GM19099 (cell line): ENCODE results near the gene G6PC3.

Experiments
- POLR2A ChIP-seq: IDR thresholded peaks from 3 replicates; pipeline ENCODE4 v1.6.1; 2011; ENCODE audit warnings: low read depth; ENCODE audit not compliant: insufficient read length; ENCODE audit errors: extremely low read depth

G6PC3 gene

DNA sequence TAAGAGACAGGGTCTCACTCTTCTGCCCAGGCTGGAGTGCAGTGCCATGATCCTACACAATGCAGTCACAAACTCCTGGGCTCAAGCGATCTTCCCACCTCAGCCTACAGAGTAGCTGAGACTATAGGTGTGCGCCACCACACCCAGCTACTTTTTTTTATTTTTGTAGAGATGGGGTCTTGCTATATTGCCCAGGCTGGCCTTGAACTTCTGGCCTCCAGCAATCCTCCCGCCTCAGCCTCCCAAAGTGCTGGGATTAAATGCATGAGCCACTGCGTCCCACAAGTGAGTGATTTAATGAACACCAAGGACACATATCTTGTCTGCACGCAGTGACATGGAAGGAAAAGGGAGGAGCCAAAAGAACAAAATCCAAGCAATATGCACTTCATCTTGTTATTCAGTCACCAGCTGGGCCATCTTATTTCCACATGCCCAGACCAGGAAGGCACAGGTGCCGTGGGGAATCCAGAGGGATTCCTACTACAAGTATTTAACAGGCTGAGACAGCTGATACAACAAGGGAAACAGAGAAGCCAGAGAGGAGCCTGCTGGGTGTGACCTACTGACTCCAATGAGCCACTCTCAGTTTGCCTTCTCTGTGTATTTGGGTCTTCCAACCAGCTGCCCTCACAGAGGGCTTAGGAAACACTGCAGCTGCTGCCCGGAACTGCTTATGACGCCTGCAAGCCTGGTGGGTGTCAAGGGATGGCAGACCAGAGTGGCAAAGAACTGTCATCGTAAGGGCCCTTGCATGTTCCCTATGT lies 21.1 kb upstream of the G6PC3 start:
- no peak for TF ChIP-seq POLR2A

GRCh38 chr17:44053125-44053872 lies 17.2 kb upstream of the G6PC3 start:
- TF ChIP-seq POLR2A: no peak

DNA sequence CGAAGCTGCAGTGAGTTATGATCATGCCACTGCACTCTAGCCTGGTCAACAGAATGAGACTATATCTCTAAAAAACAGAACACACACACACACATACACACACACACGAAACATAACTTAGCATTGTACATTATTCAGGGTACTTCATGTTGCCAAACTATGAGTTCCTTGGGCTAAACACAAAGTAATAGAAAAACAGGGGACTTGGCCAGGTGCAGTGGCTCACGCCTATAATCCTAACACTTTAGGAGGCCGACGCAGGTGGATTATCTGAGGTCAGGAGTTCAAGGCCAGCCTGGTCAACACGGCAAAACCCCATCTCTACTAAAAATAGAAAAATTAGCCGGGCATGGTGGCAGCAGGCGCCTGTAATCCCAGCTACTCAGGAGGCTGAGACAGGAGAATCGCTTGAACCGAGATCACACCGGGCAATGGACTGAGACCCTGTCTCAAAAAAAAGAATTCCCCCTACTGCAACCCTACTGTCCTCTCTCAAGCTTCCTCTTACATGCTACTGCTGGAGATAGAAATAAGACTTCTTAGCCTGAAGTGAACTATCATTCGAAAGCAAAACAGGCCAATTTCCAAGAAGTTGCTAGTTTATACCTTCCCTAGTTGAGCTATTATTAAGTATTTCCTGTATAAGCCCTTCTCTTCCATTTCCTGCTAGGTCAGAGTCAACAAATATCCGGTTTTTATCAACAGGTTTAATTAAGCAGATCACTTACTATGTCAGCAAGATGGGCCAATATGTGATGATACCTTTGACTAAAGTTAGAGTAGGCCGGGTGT lies 11.2 kb upstream of the G6PC3 start:
- no peak for TF ChIP-seq POLR2A

- TF ChIP-seq POLR2A: no peak
Observed at GRCh38 chr17:44061446-44061845, 9.1 kb upstream of the G6PC3 start.

DNA sequence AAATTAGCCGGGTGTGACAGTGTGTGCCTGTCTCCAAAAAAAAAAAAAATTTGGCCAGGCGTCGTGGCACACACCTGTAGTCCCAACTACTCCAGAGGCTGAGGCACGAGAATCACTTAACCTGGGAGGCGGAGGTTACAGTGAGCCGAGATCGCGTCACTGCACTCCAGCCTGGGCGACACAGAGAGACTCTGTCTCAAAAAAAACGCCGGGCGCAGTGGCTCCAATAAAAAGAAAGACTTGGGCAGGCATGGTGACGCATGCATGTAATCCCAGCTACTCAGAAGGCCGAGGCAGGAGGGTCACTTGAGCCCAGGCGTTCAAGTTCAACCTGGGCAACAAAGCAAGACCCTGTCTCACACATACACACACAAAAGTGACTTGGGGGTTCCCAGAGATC lies 7.7 kb upstream of the G6PC3 start:
- TF ChIP-seq POLR2A: no peak

GRCh38 chr17:44063704-44064639 lies 6.6 kb upstream of the G6PC3 start:
- no peak for TF ChIP-seq POLR2A

GRCh38 chr17:44065668-44066203 lies 4.8 kb upstream of the G6PC3 start:
- TF ChIP-seq POLR2A: no peak

DNA sequence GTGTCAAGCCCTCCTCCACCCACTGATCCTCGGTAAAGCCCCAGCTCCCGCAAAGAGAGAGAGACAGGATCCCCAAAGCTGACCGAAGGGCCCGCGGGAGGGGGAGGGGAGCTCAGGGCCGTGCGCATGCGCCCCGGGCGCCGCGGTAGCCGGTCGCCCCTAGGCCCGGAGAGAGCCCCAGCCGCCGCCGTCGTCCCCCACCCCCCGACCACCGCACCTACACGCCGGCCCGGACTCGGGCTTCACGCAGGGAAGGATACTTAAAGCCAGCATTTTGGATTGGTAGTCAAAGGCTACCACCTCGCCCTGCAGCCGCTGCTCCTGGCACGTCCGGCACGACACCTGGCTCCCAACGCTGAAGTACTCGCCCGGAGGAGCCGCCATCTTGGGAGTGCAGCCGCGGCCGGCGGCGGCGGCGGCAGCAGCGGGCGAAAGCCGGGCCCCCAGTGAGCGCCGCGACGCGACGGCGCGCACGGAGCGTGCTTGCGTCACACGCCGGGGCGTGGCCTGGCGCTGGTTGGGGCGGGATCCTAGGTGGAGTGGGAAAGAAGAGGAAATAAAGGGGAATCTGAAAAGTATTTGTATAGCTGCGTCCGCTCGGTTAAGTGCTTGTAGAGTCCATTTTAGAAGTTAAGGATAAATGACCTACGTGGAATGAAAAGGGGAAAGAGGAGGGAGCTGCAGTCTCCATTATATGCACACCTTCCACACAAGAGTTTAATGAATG lies 4.2 kb upstream of the G6PC3 start, which contains the start of gene LSM12:
TSS of gene LSM12 (minus strand) at position 468 of the 727 bp plus-strand sequence. CDS start at position 384, 84 bp downstream.
- peak; percentile 85 for TF ChIP-seq POLR2A

DNA sequence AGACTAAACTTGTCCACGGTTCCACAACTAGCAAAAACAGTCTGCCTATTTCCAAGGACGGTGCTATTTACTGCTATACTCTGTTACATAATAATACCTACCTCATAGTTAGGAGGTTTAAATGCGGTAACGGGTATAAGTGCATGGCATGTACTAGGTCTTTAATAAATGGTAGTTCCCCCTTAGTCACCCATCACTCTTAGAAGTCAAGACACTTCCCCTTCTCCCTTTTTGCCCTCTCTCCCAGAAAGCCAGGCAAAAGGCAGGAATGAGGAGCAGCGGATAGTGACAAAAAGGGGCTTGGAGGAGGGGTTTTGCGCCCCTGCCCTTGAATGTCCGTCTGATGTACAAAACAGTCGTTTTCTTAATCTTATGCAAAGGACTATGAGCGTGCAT lies 3.0 kb upstream of the G6PC3 start:
- TF ChIP-seq POLR2A: no peak

GRCh38 chr17:44069974-44070454 lies 521 bp upstream of the G6PC3 start:
- no peak for TF ChIP-seq POLR2A

DNA sequence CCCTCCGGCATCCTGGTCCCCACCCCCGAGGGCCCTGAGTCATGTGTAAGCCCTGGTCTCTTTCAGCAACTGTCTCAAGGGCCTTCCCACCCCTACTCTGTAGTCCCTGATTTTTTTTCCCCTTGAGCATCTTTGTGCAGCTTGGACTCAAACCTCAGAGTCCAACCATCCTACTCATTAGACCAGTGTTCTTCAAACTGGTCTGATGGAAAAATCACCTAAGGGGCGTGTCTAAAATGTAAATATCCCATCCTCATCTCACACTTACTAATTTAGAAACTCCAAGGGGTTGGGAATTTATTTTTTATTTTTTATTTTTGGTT lies 624 bp downstream of the G6PC3 start:
- TF ChIP-seq POLR2A: no peak

DNA sequence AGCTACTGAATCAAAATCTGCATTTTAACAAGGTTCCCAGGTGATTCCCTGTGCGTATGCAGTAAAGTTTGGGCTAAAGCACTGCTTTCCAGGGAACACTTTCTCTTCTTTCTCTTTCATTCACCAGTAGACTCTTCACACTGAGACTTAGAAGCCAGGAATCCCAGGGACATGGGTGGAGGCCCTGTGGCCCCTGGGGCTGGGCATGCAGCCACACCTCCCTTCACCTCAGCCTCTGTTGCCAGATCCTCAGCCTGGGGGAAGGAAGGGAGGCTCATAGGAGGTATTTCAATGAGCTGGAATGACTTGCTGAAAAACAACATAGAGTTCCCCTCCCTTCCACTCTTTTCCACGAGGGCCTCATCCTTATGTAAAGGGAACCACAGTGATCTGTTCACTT lies 1.2 kb downstream of the G6PC3 start:
- TF ChIP-seq POLR2A: no peak

- TF ChIP-seq POLR2A: no peak
Observed at GRCh38 chr17:44074231-44074910, 3.8 kb downstream of the G6PC3 start.
